ENCODE results near the gene MLLT11.

- TF ChIP-seq CTCF (IDR thresholded peaks at IDR 0.05; ENCODE audit: low read depth, low read length, missing input control) (no peak), MAX (IDR thresholded peaks at IDR 0.05) (no peak), TAF1 (conservative IDR thresholded peaks at IDR 0.05) (no peak), RAD21 (IDR thresholded peaks at IDR 0.05) (no peak), HNF4A (conservative IDR thresholded peaks at IDR 0.05) (no peak), JUND (IDR thresholded peaks at IDR 0.05) (no peak), EGR1 (IDR thresholded peaks at IDR 0.05; ENCODE audit: low read depth in 2 of 2) (no peak), HNF4G (IDR thresholded peaks at IDR 0.05) (no peak), ATF3 (IDR thresholded peaks at IDR 0.05) (no peak), REST (IDR thresholded peaks at IDR 0.05) (no peak), YY1 (IDR thresholded peaks at IDR 0.05) (no peak)
Measured at GRCh38 chr1:151055581-151055980, 4.6 kb upstream of the MLLT11 start.
